Liver (tissue), 9 donors: Measurements from ENCODE around the gene AUP1. TPM values are rescaled to one million over a fixed set of nuclear protein-coding genes. Genes with fewer than 3 reads are reported as not detected.

ENCODE experiments used
- DNase-seq: peaks from one replicate; pipeline ENCODE4 v3.0.0-alpha.2; 2017; ENCODE audit warnings: low spot score
- H3K27ac ChIP-seq, 2 donors: one replicate each; pipeline ENCODE4 v1.7.0; 2013; ENCODE audit warnings: inconsistent platforms in 2 of 2, low read length in 2 of 2, control low read depth in 1 of 2, low read depth in 1 of 2, mild to moderate bottlenecking in 1 of 2
- H3K27me3 ChIP-seq, 4 donors: one replicate each; pipeline versions ENCODE4 v1.6.1 to v1.7.0; 2013; ENCODE audit warnings: low read length in 3 of 4, inconsistent platforms in 1 of 4, mild to moderate bottlenecking in 1 of 4, moderate library complexity in 1 of 4; ENCODE audit not compliant: control insufficient read depth in 4 of 4, insufficient read depth in 4 of 4
- H3K36me3 ChIP-seq, 4 donors: one replicate each; pipeline versions ENCODE4 v1.6.1 to v1.7.0; 2013; ENCODE audit warnings: low read length in 3 of 4, mild to moderate bottlenecking in 3 of 4, low read depth in 1 of 4, moderate library complexity in 1 of 4; ENCODE audit not compliant: control insufficient read depth in 4 of 4, insufficient read depth in 3 of 4
- H3K4me1 ChIP-seq, 4 donors: one replicate each; pipeline versions ENCODE4 v1.6.1 to v1.7.0; 2013; ENCODE audit warnings: low read length in 3 of 4, mild to moderate bottlenecking in 3 of 4, moderate library complexity in 1 of 4; ENCODE audit not compliant: control insufficient read depth in 4 of 4, insufficient read depth in 4 of 4
- H3K4me3 ChIP-seq, 3 donors: one replicate each; pipeline versions ENCODE4 v1.6.1 to v1.7.0; 2013; ENCODE audit warnings: low read length in 3 of 3, control low read depth in 1 of 3, low read depth in 1 of 3, mild to moderate bottlenecking in 1 of 3
- H3K9ac ChIP-seq, 2 donors: one replicate each; pipeline ENCODE4 v1.7.0; 2013; ENCODE audit warnings: low read length in 2 of 2, mild to moderate bottlenecking in 2 of 2, moderate library complexity in 2 of 2, control low read depth in 1 of 2, low read depth in 1 of 2
- H3K9me3 ChIP-seq, 4 donors: one replicate each; pipeline versions ENCODE4 v1.6.1 to v1.7.0; 2013; ENCODE audit warnings: low read length in 3 of 4; ENCODE audit not compliant: control insufficient read depth in 4 of 4
- EGR1 ChIP-seq, 2 donors: IDR thresholded peaks; 2 replicates each; pipeline ENCODE4 v1.6.1; 2016 to 2018; ENCODE audit warnings: antibody characterized with exemption in 2 of 2, low read depth in 2 of 2
- FOXA1 ChIP-seq: IDR thresholded peaks from 2 replicates; pipeline ENCODE4 v1.6.1; 2016; ENCODE audit warnings: antibody characterized with exemption
- FOXA2 ChIP-seq: IDR thresholded peaks from 2 replicates; pipeline ENCODE4 v1.6.1; 2016; ENCODE audit warnings: antibody characterized with exemption
- GABPA ChIP-seq, 2 donors: IDR thresholded peaks in 1 of 2; conservative IDR thresholded peaks in 1 of 2; 2 replicates each; pipeline ENCODE4 v1.6.1; 2016; ENCODE audit warnings: antibody characterized with exemption in 2 of 2, mild to moderate bottlenecking in 1 of 2, moderate library complexity in 1 of 2
- HNF4A ChIP-seq, 2 donors: conservative IDR thresholded peaks; 2 replicates each; pipeline ENCODE4 v1.6.1; 2016; ENCODE audit warnings: antibody characterized with exemption in 2 of 2, mild to moderate bottlenecking in 2 of 2
- HNF4G ChIP-seq: IDR thresholded peaks from 2 replicates; pipeline ENCODE4 v1.6.1; 2016; ENCODE audit warnings: antibody characterized with exemption
- JUND ChIP-seq, 2 donors: IDR thresholded peaks; 2 replicates each; pipeline ENCODE4 v1.6.1; 2016; ENCODE audit warnings: antibody characterized with exemption in 2 of 2
- NR2F2 ChIP-seq: IDR thresholded peaks from 2 replicates; pipeline ENCODE4 v1.6.1; 2016; ENCODE audit warnings: antibody characterized with exemption
- RAD21 ChIP-seq, 2 donors: IDR thresholded peaks; 2 replicates each; pipeline ENCODE4 v1.6.1; 2016; ENCODE audit warnings: antibody characterized with exemption in 2 of 2, mild to moderate bottlenecking in 2 of 2
- RXRA ChIP-seq, 2 donors: IDR thresholded peaks; 2 replicates each; pipeline ENCODE4 v1.6.1; 2017 to 2018; ENCODE audit warnings: antibody characterized with exemption in 2 of 2, mild to moderate bottlenecking in 1 of 2
- SP1 ChIP-seq: IDR thresholded peaks from 2 replicates; pipeline ENCODE4 v1.6.1; 2018; ENCODE audit warnings: antibody characterized with exemption, mild to moderate bottlenecking
- TAF1 ChIP-seq: conservative IDR thresholded peaks from 2 replicates; pipeline ENCODE4 v1.6.1; 2016; ENCODE audit warnings: antibody characterized with exemption, mild to moderate bottlenecking
- YY1 ChIP-seq: IDR thresholded peaks from 2 replicates; pipeline ENCODE4 v1.6.1; 2016; ENCODE audit warnings: antibody characterized with exemption, mild to moderate bottlenecking
- WGBS: extraction: QIAGEN DNeasy Blood & Tissue Kit; methylation state at CpG from one replicate; pipeline ENCODE4 v1.1.7; 2013; 5-methylcytosine and 5-hydroxymethylcytosine counted together
- polyA plus RNA-seq, 2 donors: library from polyadenylated mRNA; stranded (reverse) in 1 of 2; unstranded in 1 of 2; fragments of 200-250 nt in 1 of 2; fragments of >200 nt in 1 of 2; fragmentation: Nextera tagmentation in 1 of 2; extraction: Ambion mirVana in 1 of 2; gene quantifications; one replicate each; pipeline versions ENCODE4 v1.2.1 to v1.2.3, GENCODE V29; 2013 to 2015
- total RNA-seq, 2 donors: library from RNA; depleted of rRNA; stranded (reverse); fragments of >200 nt; gene quantifications; one replicate each; pipeline ENCODE4 v1.2.3, GENCODE V29; 2014
- TF ChIP-seq, protein P1 (sequence below): IDR thresholded peaks from 2 replicates; pipeline ENCODE4 v1.6.1; 2016; ENCODE audit warnings: antibody characterized with exemption
- TF ChIP-seq, protein P2 (sequence below): IDR thresholded peaks from 2 replicates; pipeline ENCODE4 v1.6.1; 2016; ENCODE audit warnings: antibody characterized with exemption
- TF ChIP-seq, protein P3 (sequence below): IDR thresholded peaks from 2 replicates; pipeline ENCODE4 v1.6.1; 2016; ENCODE audit warnings: antibody characterized with exemption
- TF ChIP-seq, protein P4 (sequence below): fragments of 150-350 bp; IDR thresholded peaks from 2 replicates; pipeline ENCODE4 v1.5.1; 2017; ENCODE audit warnings: improper control_type of control experiment, low read depth, low read length; ENCODE audit not compliant: missing input control
- TF ChIP-seq, protein P5 (sequence below): IDR thresholded peaks from 2 replicates; pipeline ENCODE4 v1.6.1; 2016; ENCODE audit warnings: antibody characterized with exemption, mild to moderate bottlenecking
- donor health status: healthy.
- donor health status: healthy.
- donor health status: healthy.
- donor health status: healthy.
- donor health status: healthy.

AUP1 gene
- total and polyA plus RNA-seq, 4 donors, result 62.6 to 126 (median 109) TPM

DNA sequence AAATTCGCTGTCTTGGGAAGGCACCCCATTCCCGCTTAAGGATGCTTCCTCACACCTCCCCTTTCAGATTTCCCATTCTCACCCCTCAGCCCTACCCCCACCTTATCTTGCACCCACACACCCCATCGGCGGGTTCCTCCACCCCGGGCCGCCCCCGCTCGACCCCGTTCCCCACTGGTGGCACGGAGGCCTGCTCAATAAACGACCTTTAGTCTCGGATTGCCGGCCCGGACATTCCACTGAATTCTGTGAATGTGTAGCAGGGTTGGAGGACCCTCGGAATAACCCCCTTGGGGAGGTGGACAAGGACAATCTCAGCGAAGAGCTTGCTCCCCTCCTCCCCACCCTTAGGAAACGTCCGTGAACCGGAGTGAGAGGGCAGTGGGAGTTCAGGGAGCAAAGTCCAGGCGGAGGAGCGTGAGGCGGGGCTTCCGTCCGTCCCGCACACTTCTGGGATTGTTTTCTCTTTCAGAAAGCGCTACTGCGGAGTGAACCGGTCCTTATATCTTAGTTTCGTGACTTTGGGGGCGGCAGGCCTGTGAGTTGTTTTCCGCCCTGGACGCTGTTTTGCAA lies 27.3 kb downstream of the AUP1 start:
- TF ChIP-seq RXRA (IDR thresholded peaks at IDR 0.05) (peak; percentile 98), YY1 (peak; percentile 58), GABPA (IDR thresholded peaks at IDR 0.05 in 1 of 2, conservative IDR thresholded peaks at IDR 0.05 in 1 of 2) (peak in 1 of 2 donors; percentile 78), HNF4G (peak; percentile 92), FOXA1 (no peak), JUND (IDR thresholded peaks at IDR 0.05) (peak in 1 of 2 donors; percentile 41), EGR1 (IDR thresholded peaks at IDR 0.05; ENCODE audit: low read depth in 2 of 2) (peak in 1 of 2 donors; percentile 56), NR2F2 (peak; percentile 46), RAD21 (IDR thresholded peaks at IDR 0.05) (no peak), FOXA2 (no peak), SP1 (peak; percentile 84), HNF4A (conservative IDR thresholded peaks at IDR 0.05) (peak; percentile 95 to 96), TAF1 (peak; percentile 78)
- TF ChIP-seq, protein P1, sequence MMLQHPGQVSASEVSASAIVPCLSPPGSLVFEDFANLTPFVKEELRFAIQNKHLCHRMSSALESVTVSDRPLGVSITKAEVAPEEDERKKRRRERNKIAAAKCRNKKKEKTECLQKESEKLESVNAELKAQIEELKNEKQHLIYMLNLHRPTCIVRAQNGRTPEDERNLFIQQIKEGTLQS, result peak; percentile 10
- TF ChIP-seq, protein P2, sequence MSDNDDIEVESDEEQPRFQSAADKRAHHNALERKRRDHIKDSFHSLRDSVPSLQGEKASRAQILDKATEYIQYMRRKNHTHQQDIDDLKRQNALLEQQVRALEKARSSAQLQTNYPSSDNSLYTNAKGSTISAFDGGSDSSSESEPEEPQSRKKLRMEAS, result no peak
- TF ChIP-seq, protein P3, sequence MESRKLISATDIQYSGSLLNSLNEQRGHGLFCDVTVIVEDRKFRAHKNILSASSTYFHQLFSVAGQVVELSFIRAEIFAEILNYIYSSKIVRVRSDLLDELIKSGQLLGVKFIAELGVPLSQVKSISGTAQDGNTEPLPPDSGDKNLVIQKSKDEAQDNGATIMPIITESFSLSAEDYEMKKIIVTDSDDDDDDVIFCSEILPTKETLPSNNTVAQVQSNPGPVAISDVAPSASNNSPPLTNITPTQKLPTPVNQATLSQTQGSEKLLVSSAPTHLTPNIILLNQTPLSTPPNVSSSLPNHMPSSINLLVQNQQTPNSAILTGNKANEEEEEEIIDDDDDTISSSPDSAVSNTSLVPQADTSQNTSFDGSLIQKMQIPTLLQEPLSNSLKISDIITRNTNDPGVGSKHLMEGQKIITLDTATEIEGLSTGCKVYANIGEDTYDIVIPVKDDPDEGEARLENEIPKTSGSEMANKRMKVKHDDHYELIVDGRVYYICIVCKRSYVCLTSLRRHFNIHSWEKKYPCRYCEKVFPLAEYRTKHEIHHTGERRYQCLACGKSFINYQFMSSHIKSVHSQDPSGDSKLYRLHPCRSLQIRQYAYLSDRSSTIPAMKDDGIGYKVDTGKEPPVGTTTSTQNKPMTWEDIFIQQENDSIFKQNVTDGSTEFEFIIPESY, result peak; percentile 54
- TF ChIP-seq, protein P4, sequence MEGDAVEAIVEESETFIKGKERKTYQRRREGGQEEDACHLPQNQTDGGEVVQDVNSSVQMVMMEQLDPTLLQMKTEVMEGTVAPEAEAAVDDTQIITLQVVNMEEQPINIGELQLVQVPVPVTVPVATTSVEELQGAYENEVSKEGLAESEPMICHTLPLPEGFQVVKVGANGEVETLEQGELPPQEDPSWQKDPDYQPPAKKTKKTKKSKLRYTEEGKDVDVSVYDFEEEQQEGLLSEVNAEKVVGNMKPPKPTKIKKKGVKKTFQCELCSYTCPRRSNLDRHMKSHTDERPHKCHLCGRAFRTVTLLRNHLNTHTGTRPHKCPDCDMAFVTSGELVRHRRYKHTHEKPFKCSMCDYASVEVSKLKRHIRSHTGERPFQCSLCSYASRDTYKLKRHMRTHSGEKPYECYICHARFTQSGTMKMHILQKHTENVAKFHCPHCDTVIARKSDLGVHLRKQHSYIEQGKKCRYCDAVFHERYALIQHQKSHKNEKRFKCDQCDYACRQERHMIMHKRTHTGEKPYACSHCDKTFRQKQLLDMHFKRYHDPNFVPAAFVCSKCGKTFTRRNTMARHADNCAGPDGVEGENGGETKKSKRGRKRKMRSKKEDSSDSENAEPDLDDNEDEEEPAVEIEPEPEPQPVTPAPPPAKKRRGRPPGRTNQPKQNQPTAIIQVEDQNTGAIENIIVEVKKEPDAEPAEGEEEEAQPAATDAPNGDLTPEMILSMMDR, result no peak
- TF ChIP-seq, protein P5, sequence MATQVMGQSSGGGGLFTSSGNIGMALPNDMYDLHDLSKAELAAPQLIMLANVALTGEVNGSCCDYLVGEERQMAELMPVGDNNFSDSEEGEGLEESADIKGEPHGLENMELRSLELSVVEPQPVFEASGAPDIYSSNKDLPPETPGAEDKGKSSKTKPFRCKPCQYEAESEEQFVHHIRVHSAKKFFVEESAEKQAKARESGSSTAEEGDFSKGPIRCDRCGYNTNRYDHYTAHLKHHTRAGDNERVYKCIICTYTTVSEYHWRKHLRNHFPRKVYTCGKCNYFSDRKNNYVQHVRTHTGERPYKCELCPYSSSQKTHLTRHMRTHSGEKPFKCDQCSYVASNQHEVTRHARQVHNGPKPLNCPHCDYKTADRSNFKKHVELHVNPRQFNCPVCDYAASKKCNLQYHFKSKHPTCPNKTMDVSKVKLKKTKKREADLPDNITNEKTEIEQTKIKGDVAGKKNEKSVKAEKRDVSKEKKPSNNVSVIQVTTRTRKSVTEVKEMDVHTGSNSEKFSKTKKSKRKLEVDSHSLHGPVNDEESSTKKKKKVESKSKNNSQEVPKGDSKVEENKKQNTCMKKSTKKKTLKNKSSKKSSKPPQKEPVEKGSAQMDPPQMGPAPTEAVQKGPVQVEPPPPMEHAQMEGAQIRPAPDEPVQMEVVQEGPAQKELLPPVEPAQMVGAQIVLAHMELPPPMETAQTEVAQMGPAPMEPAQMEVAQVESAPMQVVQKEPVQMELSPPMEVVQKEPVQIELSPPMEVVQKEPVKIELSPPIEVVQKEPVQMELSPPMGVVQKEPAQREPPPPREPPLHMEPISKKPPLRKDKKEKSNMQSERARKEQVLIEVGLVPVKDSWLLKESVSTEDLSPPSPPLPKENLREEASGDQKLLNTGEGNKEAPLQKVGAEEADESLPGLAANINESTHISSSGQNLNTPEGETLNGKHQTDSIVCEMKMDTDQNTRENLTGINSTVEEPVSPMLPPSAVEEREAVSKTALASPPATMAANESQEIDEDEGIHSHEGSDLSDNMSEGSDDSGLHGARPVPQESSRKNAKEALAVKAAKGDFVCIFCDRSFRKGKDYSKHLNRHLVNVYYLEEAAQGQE, result peak; percentile 70
- H3K36me3 ChIP-seq, result peaks cover 0 to 6% (median 4%) of the 10 kb centered on the region in 4 donors
- peaks cover 22 to 84% (median 71%) of the 10 kb centered on the region in 4 donors for H3K4me1 ChIP-seq
- no peaks in the 10 kb centered on the region for H3K27me3 ChIP-seq
- H3K27ac ChIP-seq, result peak overlapping the region; percentile 87 to 93
- H3K9ac ChIP-seq, result peak overlapping the region; percentile 69 to 71
- WGBS, result 9% methylated on average over 32 of the region's 32 CpGs
- peak overlapping the region; percentile 76 to 97 (median 89) for H3K4me3 ChIP-seq
- peak; percentile 54 for DNase-seq
- no peaks in the 10 kb centered on the region for H3K9me3 ChIP-seq
